IPS-15b (cell line): ENCODE results near the gene ERP44.

Experiments
- H3K27me3 ChIP-seq: one replicate; pipeline ENCODE4 v1.6.1; 2013; ENCODE audit warnings: low read length; ENCODE audit not compliant: control insufficient read depth, insufficient read depth
- H3K36me3 ChIP-seq: one replicate; pipeline ENCODE4 v1.6.1; 2013; ENCODE audit warnings: low read length; ENCODE audit not compliant: control insufficient read depth, insufficient read depth
- H3K4me1 ChIP-seq: one replicate; pipeline ENCODE4 v1.6.1; 2013; ENCODE audit warnings: mild to moderate bottlenecking, low read length; ENCODE audit not compliant: control insufficient read depth, insufficient read depth
- H3K4me3 ChIP-seq: one replicate; pipeline ENCODE4 v1.5.1; 2013; ENCODE audit warnings: low read depth, low read length
- H3K9ac ChIP-seq: one replicate; pipeline ENCODE4 v1.6.1; 2013; ENCODE audit warnings: low read depth, mild to moderate bottlenecking, low read length
- H3K9me3 ChIP-seq: one replicate; pipeline ENCODE4 v1.6.1; 2013; ENCODE audit warnings: mild to moderate bottlenecking, low read length; ENCODE audit not compliant: control insufficient read depth, insufficient read depth

Gene ERP44

DNA sequence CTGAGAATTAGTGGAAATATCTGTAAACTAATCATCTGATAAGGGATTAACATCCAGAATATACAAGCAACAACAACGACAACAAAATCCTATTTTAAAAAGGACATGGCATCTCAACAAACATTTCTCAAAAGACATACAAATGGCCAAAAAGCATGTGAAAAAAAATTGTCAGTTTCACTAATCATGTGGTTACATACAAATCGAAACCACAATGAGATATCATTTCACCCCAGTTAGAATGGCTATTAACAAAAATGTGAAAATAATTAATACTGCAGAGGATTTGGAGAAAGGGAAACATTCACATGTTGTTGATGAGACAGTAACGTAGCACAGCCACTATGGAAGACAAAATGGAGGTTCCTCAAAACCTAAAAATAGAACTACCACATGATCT, 69.5 kb downstream of the ERP44 start:
- no peak overlapping the region for H3K4me3 ChIP-seq
- H3K36me3 ChIP-seq = no peaks in the 10 kb centered on the region
- H3K9me3 ChIP-seq = no peaks in the 10 kb centered on the region
- no peak overlapping the region for H3K9ac ChIP-seq
- H3K27me3 ChIP-seq = no peaks in the 10 kb centered on the region
- H3K4me1 ChIP-seq = peaks cover 3% of the 10 kb centered on the region

DNA sequence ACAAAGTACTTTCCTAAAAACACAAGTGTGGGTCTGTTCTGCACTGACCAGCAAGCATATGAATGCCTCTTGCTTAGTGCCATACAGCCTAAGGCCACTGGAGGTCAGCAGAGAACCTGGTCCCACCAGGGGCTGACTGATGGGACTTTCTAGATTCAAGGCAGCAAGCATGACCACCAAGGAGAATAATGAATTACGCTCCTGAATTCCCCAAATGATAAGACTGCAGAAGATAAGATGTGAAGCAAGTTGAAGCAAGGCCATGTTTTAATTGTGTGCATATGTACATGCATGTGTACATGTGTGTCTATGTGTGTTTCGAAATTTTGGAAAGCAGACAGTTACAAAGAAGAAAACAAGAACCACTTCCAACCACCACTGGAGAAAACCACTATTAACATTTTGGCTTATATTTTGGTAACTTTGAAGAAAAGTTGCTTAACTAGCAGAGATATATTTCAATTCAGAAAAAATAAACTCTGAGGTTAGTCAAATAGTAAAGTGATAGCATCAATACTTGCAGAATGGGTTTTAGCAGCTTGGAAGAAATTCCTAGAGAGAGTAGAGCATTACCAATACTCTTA, 70.5 kb downstream of the ERP44 start:
- Histone ChIP-seq H3K4me3 (no peak overlapping the region), H3K9ac (no peak overlapping the region), H3K4me1 (peaks cover 3% of the 10 kb centered on the region), H3K27me3 (no peaks in the 10 kb centered on the region), H3K9me3 (no peaks in the 10 kb centered on the region), H3K36me3 (no peaks in the 10 kb centered on the region)

DNA sequence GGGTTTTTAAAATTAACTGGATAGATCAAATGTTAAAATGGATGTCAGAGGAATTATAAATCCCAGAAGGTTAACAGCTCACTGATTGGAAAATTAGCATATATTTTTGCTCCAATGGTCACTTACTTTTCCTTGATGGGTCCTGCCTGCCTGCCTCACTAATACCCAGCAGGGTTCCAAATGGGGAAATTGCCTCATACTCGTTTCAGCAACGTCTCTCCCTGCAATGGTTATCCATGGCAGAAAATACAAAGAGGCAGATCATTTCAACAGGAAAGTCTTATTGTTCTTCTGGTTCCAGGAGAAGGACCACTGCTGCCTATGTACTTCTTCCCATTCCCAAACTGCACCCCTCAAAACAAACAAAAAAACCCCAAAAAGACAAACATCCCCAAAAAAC, 71.3 kb downstream of the ERP44 start:
- no peaks in the 10 kb centered on the region for H3K36me3 ChIP-seq
- H3K9me3 ChIP-seq = no peaks in the 10 kb centered on the region
- H3K4me3 ChIP-seq = no peak overlapping the region
- H3K9ac ChIP-seq = no peak overlapping the region
- H3K27me3 ChIP-seq = no peaks in the 10 kb centered on the region
- peaks cover 3% of the 10 kb centered on the region for H3K4me1 ChIP-seq

DNA sequence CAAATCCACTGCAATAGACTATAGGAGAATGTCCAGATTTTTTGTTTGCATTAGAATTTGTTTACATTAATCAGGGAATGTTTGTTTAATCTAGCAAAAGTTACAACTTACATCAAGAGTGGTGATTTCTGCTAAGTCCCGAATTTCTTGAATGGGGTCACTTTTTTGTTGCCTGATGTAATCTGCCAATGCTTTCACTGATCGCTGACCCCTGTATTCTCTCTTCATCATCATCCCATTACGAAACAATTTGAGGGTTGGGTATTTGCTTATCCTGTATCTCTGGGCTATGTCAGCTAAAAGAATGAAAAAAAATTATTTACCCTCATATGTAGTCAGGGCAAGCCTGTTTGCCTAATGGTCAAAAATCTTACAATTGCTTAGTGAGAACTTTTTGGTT, 76.9 kb downstream of the ERP44 start:
- no peaks in the 10 kb centered on the region for H3K27me3 ChIP-seq
- no peaks in the 10 kb centered on the region for H3K9me3 ChIP-seq
- no peak overlapping the region for H3K9ac ChIP-seq
- no peaks in the 10 kb centered on the region for H3K4me1 ChIP-seq
- H3K36me3 ChIP-seq = no peaks in the 10 kb centered on the region
- no peak overlapping the region for H3K4me3 ChIP-seq

DNA sequence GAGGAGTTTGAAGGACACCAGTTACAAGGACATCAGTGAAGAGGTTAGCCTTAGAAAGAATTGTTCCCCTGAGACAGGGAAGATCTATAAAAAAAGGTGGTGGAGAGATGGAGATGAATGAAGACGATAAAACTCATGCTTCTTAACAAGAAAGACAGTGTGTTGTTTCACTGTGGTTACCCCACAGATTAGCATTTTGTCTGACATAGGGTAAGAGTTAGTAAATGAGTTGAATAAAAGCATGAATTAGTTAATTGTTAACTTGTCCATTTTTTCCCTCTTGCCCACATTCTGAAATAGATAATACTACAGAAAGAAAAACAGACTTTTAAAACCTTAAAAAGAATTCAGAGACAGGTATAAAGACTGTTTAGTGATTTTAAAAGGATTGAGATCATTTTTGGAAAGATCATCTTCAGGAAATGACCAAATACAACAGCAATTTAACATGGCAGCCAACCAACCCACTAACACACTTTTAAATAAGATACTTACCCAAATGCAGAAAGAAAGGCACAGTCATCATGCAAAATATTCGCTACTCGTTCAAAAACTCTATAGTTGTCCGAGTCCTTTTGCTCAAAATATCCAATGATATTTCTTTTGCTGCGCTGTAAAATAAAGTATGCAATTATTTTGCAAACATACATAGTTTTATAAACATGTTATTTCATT, 78.5 kb downstream of the ERP44 start:
- no peak overlapping the region for H3K4me3 ChIP-seq
- H3K27me3 ChIP-seq = no peaks in the 10 kb centered on the region
- H3K9me3 ChIP-seq = no peaks in the 10 kb centered on the region
- H3K9ac ChIP-seq = no peak overlapping the region
- no peaks in the 10 kb centered on the region for H3K4me1 ChIP-seq
- H3K36me3 ChIP-seq = no peaks in the 10 kb centered on the region

DNA sequence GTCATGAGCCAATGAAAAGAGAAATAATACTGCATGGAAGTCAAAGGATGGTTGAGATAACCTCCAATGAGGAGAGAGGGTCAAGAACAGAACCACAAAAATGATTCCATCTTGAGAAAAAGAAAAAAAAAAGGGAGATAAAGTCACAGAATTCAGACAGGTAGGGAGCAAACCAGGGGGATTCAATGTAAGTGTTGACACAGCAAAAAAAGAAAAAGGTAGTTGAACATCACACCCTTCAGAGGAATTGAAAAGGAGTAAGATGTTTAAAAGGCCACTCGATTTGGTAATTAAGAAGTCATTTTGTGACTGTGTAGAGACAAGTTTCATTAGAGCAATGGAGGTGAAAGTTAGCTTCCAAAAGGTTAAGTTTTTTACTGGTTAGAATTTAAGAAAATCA, 79.3 kb downstream of the ERP44 start:
- Histone ChIP-seq H3K27me3 (no peaks in the 10 kb centered on the region), H3K36me3 (no peaks in the 10 kb centered on the region), H3K4me3 (no peak overlapping the region), H3K9me3 (no peaks in the 10 kb centered on the region), H3K9ac (no peak overlapping the region), H3K4me1 (no peaks in the 10 kb centered on the region)

DNA sequence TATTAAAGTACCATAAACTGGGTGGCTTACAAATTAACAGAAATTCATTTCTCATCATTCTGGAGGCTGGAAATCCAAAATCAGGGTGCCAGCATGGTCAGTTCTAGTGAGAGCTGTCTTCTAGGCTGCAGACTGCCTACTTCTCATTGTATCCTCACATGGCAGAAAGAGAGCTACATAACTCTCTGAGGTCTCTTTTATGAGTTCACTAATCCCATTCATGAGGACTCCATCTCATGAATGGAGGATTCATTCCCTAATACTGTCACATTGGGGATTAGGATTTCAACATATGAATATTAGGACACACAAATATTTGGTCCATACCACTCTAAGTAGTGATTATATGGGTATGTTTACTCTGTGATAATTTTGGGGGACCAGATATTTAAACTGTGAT, 84.0 kb downstream of the ERP44 start:
- Histone ChIP-seq H3K9me3 (no peaks in the 10 kb centered on the region), H3K4me1 (no peaks in the 10 kb centered on the region), H3K27me3 (no peaks in the 10 kb centered on the region), H3K9ac (no peak overlapping the region), H3K4me3 (no peak overlapping the region), H3K36me3 (no peaks in the 10 kb centered on the region)

DNA sequence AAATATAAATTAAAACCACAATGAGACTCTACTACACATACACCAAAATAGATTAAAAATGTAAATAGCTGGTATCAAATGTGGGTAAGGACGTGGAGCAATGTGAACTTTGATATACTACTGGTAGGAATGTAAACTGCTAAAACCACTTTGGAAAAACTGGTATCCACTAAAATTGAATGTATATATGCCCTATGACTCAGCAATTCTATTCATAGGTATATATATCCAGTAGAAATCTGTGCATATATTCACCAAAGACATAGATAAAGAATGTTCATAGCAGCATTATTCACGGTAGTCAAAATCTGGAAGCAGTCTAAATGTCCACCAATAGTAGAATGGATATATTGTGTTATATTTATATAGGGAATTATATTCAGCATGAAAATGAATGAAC, 85.2 kb downstream of the ERP44 start:
- H3K9ac ChIP-seq = no peak overlapping the region
- no peaks in the 10 kb centered on the region for H3K36me3 ChIP-seq
- H3K4me1 ChIP-seq = no peaks in the 10 kb centered on the region
- no peaks in the 10 kb centered on the region for H3K9me3 ChIP-seq
- no peaks in the 10 kb centered on the region for H3K27me3 ChIP-seq
- no peak overlapping the region for H3K4me3 ChIP-seq

DNA sequence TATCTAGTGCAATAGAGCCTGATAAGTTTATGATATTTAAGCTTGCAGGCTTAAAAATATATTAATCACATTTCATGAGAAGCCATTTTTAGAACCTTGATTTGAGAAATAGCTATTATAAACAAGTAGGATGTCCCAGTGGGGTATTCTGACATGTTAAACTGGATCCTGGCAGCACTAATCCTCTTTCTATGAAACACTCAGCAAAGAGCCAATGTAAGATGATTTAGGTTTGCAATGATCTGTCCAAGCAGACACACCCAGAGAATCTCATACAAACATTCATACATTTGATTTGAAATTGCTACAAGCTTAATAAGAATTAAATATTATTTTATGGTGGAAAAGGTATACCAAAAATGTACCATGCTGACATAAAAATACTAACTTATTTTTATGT, 86.5 kb downstream of the ERP44 start:
- H3K36me3 ChIP-seq = no peaks in the 10 kb centered on the region
- H3K9ac ChIP-seq = no peak overlapping the region
- no peaks in the 10 kb centered on the region for H3K4me1 ChIP-seq
- no peaks in the 10 kb centered on the region for H3K27me3 ChIP-seq
- H3K9me3 ChIP-seq = no peaks in the 10 kb centered on the region
- H3K4me3 ChIP-seq = no peak overlapping the region

DNA sequence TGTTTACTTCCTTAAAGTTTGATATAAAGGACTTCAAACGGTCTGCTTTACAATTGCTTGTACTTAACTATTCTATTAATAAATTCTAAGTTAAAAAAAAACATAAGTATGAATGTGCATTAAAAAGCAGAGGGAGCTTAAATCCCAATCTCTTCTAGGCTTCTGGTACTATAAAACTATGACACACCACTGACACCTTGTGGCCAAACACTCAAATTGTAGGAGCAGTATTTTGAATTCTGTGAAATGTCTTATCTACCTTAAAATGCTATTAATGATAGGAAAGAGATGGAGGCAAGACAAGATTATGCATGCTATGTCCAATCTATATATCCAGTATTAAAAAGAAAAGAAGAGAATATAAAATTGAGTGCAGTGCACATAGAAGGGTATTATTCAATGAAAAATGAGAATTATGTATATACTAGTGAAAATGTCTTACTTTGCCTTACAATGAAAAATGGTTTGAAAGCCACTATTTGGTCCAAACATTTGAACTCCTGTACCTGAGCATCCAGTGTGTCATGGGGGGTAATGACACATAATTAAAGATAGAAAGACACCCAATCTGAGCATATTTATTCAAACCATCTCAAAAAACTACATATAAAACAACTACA, 87.6 kb downstream of the ERP44 start:
- H3K9ac ChIP-seq = no peak overlapping the region

DNA sequence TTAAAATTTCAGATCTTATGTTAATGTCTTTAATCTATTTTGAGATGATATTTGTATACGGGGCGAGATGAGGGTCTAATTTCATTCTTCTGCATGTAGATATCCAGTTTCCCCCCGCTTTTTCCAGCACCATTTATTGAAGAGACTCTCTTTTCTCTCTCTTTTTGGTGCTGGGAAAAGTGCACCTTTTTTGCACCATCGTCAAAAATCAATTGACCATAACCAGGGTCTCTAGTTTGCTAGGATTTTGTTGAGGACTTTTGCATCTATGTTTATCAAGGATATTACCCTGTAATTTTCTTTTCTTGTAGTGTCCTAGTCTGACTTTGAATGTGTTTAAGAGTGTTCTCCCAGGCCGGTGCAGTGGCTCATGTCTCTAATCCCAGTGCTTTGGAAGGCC, 99.0 kb downstream of the ERP44 start:
- H3K9me3 ChIP-seq = no peaks in the 10 kb centered on the region
- no peak overlapping the region for H3K4me3 ChIP-seq
- H3K4me1 ChIP-seq = no peaks in the 10 kb centered on the region

More for the DNA sequence above, 87.6 kb downstream of the ERP44 start:
- H3K4me3 ChIP-seq = no peak overlapping the region
- H3K36me3 ChIP-seq = no peaks in the 10 kb centered on the region
- H3K4me1 ChIP-seq = no peaks in the 10 kb centered on the region
- no peaks in the 10 kb centered on the region for H3K9me3 ChIP-seq
- H3K27me3 ChIP-seq = no peaks in the 10 kb centered on the region

DNA sequence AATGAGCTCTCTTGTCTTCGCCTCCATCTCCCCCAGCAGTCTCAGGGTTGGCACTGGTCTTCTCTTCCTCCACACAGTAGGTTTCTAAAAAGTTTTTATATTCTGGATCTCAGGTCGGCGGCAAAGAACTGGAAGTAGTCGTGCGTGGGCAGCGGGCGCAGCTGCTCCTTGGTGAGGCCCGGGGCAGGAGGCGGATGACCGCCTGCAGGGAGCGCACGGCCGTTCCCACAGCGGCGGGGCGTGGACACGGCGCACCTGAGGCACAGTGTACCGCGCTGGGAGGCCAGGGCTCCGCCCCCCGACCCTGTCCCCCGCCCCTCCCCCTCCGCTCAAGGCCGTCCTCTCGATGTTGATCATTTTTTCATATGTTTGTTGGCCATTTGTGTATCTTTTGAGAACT, 99.9 kb downstream of the ERP44 start:
- Histone ChIP-seq H3K27me3 (no peaks in the 10 kb centered on the region), H3K4me1 (no peaks in the 10 kb centered on the region), H3K4me3 (no peak overlapping the region), H3K36me3 (no peaks in the 10 kb centered on the region), H3K9ac (no peak overlapping the region), H3K9me3 (no peaks in the 10 kb centered on the region)

More for the DNA sequence above, 99.0 kb downstream of the ERP44 start:
- no peak overlapping the region for H3K9ac ChIP-seq
- no peaks in the 10 kb centered on the region for H3K27me3 ChIP-seq
- H3K36me3 ChIP-seq = no peaks in the 10 kb centered on the region
